Frontal cortex (tissue), 4 donors: Measurements from ENCODE around the gene CELF2. TPM values are rescaled to one million over a fixed set of nuclear protein-coding genes. Genes with fewer than 3 reads are reported as not detected.

Source experiments
- DNase-seq, 2 donors: peaks; one replicate each; pipeline ENCODE4 v3.0.0; 2012; ENCODE audit warnings: low spot score in 2 of 2
- FAIRE-seq: peaks from 2 replicates; lab custom pipeline; 2012; peaks lifted over from hg19 to GRCh38; lab: Jason Lieb, UNC
- total RNA-seq: library from RNA; depleted of rRNA; stranded (reverse); fragments of >200 nt; gene quantifications from one replicate; pipeline ENCODE4 v1.2.3, GENCODE V29; 2014
- donor health status: control.
- donor health status: control.
- donor health status: control.

Gene CELF2
- total RNA-seq, 1 donor from 2014 or later: 129 TPM

GRCh38 chr10:11326913-11327616 lies 309.4 kb downstream of the CELF2 start:
- FAIRE-seq: no peak
- no peak for DNase-seq

DNA sequence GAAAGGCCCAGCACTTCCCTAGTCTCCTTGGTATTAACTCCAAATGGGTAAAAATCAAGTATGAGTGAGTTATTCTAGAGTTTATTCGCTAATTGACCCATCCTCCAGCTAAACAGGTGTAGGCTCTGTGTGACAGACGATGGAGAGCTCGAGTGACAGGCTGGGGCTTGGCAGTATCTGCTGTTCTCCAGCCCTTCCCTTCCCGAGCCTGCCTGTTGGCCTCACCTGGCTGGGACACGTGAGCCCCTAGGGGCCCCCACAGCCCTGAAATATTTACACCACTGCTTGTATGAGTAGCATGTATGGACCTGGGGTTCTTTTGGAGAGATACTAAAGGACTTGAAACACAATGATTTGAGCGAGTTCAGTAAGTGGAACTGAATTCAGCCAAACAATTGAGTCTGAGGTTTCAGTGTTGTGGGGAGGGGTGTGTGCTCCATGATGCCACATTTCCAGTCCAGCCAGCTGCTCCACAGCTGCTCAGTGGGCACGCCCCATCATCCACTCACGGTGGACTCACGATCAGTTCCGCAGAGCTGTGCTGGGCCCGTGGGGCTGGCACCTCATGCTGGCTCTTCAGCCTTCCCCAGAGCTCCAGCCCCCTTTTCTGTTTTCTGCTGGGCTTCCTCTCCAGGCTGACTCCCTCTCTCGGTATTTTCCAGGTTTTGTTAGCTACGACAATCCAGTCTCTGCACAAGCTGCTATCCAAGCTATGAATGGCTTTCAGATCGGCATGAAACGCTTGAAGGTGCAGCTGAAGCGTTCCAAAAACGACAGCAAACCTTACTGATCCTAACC lies 310.8 kb downstream of the CELF2 start:
- no peak for DNase-seq

DNA sequence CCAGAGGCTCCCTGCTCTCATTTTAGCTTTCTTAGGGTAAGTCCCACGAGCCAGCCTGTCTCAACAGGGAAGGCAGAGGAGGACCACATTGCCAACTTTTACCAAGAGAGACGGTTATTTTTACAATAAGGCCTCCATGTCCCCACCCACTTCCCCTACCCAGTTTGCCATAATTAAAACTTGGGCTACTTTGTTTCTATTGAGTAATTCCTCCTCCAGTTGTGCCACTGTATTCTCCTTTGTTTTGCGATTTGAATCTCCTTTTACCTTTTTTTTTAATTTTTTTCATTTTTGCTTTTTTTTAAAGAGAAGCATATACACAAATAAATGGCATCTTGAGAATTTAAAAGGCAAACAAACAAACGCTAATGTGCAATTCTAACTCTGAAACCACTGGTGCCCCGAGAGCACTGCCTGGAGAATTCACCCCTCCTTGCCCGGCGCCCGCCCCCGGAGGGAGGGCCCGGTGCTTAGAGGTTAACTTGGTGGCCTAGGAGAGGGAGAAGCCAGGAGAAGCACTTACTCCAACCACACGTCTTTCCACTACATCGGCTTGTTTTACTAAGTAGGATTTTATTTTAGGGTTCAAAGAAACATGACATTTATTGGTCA lies 311.5 kb downstream of the CELF2 start:
- DNase-seq (no peak), FAIRE-seq (no peak)

More for the DNA sequence above, 310.8 kb downstream of the CELF2 start:
- no peak for FAIRE-seq

- FAIRE-seq (peak; percentile 13), DNase-seq (no peak)
Observed at GRCh38 chr10:11330383-11331045, 312.8 kb downstream of the CELF2 start.

GRCh38 chr10:11331046-11331577 lies 313.4 kb downstream of the CELF2 start:
- DNase-seq (no peak), FAIRE-seq (peak; percentile 88)

DNA sequence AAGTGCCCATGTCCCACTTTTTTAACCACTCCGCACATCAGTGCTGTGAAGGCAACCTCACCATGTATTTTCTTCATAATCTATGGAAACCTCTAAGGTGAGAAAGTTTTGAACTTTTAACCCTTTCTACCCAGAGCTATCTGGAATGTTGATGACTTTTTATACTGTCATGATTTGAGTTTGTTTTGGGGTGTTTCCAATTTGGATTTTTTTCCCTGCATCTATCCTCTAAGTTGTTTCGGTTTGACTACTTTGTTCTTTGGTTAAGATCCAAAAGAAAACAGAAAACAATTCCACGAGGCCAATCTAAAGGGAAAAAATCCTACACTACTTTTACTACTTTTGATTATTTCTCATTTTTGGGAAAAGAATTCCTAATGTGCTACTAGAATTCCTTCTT lies 314.1 kb downstream of the CELF2 start:
- DNase-seq (no peak), FAIRE-seq (no peak)

DNA sequence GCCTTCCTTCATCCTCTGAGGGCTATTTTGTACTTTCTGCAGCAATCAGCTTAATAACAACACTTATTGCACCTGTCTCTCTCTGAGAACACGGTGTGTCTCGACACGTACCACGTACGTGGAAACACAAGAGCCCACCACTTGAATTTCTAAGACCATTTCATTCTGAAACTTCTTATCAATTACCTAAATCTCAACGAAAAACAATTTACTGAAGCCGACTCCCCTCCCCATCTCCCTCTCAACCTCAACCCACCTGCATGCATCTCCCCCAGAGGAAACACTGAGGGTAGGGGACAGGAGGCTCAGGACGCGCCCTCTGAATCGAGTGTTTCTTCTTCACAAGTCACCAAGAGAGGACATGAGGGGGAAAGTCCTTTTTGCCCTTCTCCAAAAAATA lies 315.2 kb downstream of the CELF2 start:
- DNase-seq (no peak), FAIRE-seq (no peak)

- DNase-seq (no peak), FAIRE-seq (no peak)
Observed at GRCh38 chr10:11334436-11334835, 316.8 kb downstream of the CELF2 start.

DNA sequence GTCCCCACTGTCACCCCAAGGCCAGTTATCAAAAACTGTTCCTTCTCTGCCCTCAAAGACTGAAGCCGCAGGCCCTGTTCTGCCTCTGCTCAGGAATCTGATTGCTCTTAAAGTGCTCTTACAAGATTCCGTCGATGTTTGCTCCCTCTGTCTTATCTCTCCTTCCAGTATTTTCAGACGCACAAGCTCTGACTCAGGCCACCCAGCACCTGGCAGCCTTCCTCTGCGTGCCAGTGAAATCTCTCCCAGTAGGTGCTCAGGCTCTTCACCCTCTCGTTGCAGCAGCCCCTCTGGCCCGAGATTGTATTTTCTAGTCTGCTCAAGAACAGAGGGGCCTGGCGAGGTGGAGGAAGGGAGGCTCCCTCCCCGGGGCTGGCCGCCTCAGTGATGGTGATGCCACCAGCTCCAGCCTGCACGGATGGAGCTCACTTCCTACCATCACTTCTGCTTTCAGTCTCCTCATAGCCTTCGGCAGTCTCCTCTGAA lies 317.5 kb downstream of the CELF2 start:
- no peak for FAIRE-seq
- DNase-seq: no peak

DNA sequence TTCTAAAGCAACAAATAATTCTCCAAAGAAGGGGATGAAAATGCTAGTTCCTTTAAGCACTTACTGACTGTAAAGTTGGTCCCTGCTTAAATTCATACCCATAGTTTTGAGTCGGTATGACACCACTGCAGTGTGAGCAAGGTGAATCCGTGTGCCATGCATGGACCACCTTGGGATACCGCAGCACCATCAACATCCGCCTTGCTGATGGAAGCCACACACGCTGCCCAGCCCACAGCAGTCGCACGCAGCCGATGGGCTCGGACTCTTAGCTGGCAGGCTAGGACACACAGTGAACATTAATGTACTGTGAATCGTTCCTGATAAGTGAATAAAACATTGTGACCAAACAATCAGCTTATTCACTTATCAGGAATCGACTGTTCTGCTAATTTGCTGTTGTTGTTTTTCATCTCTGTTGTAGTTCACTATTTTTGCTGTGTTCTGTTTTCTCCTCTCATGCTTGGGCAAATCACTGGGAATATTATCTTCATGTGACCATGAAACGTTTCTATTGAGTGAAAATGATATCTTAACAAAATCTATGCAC lies 318.3 kb downstream of the CELF2 start:
- FAIRE-seq (no peak), DNase-seq (no peak)

GRCh38 chr10:11336722-11337162 lies 319.1 kb downstream of the CELF2 start:
- FAIRE-seq: no peak
- peak in 1 of 2 donors; percentile 51 for DNase-seq

DNA sequence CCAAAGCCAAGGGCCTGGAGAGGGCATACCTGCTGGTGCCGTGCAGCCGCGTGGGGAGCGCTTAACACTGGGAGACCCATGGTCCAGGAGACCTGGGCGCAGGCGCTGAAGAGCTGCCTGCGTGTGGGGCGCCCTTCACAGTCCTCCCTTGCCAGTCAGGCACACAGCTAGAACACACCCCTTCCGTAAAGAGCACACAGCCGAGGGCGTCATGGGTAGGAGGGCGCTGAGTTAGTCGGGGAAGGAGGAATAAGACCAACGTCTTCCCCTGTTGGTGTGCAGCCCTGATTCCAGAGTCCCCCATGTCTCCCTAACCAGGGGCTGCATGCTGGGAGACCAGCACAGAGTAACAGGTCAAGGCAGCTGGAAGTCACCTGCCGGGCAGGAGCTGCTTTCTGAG lies 319.8 kb downstream of the CELF2 start:
- DNase-seq: no peak

DNA sequence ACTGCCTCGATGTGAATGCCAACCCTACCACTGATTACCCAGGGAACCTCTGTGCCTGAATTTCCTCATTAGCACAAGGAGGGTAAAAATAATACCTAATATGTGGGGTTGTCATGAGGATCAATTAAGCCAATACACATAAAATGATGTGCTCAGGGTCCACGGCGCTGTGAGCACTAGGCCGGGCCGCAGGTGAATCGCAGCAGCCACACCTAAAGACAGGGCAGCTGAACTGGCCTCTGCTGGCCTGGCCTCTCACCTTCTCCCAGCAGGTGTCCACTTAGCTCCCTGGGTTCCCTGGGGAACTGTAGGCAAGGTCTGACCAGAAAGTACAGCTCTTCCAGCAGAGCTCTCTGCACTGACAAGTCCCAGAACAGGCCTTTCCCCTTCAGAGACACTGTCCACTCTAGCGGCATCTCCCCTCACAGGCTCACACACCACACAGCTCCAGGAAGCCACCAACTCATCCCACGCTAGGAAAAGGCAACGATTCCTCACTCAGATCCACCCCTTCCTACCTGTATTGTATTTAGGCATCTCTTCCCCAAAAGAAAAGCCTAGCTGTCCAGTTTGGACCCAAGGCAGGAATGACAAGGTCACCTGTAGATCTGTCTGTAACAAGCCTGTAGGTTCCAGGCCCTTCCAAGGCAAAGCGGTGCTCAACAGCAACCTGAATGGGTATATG lies 320.6 kb downstream of the CELF2 start:
- FAIRE-seq (no peak), DNase-seq (no peak)

More for the DNA sequence above, 319.8 kb downstream of the CELF2 start:
- no peak for FAIRE-seq

DNA sequence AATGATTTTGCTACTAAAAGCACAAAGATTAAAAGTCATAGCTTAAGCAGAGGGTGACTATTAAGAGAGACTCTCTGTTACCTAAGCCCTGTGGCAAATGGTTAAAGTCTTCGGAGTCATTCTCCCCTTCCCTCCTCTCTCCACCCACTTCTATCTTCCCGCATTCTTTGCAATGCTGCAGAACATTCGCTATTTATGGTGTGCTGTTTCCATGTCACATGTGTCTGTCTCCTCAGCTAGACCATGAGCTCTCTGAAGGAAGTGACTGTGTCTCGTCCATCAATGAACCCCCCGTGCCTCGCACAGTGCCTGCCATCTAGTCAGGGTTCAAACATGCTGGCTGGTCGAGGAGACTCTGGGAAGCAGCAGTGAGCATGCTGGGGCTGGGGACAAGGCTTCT lies 321.3 kb downstream of the CELF2 start:
- DNase-seq (no peak), FAIRE-seq (no peak)

GRCh38 chr10:11339660-11340059 lies 322.0 kb downstream of the CELF2 start:
- FAIRE-seq (no peak), DNase-seq (no peak)

DNA sequence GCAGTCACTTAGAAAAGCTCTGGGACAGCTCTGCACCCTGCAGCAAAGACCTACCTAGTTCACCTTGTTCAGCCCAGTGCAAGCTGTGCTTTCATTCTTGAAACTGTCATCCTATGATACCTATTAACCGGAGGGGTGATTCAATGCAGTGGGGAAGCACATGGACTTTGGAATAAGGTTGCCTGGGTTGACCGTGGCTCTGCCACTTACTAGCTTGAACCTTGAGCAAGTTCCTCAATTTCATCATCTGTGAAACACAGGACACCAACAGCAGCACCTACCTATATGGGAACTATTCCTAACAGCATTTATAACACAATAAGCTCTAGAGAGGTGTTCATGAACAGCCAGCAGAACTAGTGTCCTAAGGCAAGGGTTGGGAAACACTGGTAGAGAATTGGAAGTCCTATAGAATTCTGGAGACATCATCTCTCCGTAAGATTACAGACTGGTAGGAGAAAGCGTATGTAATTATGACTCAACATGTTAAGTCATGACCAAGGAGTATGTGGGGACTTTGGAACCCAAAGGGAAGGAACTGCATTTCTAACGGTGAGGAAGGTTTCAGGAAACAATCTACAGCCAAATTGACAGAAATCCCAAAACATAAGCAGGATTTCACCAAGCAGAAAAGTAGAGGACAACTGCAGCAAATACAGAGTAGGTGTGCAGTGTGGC lies 323.8 kb downstream of the CELF2 start:
- DNase-seq (no peak), FAIRE-seq (no peak)

- no peak for FAIRE-seq
- DNase-seq: no peak
Observed at GRCh38 chr10:11344081-11344480, 326.4 kb downstream of the CELF2 start.

DNA sequence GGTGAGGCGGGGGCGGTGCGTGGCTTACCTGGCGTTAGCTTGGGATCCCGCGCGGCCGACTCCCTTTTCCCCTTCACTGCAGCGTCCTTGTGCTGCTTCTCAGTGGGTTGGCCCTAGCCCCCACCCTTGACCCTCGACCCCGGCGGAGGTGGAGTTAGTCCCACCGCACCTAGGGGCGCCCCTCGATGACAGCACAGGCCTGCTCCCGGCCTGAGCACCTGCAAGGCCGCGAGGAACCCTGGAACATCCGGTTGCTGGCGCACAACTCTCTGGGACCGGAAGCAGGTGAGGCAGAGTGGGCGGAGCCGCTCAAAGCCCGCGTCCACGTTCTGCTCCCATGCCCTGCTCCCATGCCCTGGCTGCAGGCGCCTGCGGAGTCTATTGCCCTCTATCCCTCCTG lies 326.9 kb downstream of the CELF2 start:
- FAIRE-seq (no peak), DNase-seq (no peak)
